SKM-1 treated with dmso at 0.1 percent for 144 hours (cell line): ENCODE data around the gene MYBBP1A.
"Not testable (repeated sequence)": the region's sequence is repeated elsewhere in the genome, so short reads cannot be mapped to it uniquely, and the experiment has no call there.

Experiments
- DNase-seq: peaks from one replicate; lab custom pipeline; 2025; ENCODE audit not compliant: unreplicated experiment; lab: John Stamatoyannopoulos, UW

The MYBBP1A gene

GRCh38 chr17:4590981-4591453 lies 35.8 kb upstream of the MYBBP1A start:
- no peak for DNase-seq

- not testable (repeated sequence) for DNase-seq
Observed at GRCh38 chr17:4590042-4590441, 34.9 kb upstream of the MYBBP1A start.

GRCh38 chr17:4588898-4589625 lies 33.9 kb upstream of the MYBBP1A start:
- DNase-seq = no peak

- DNase-seq = no peak
Observed at GRCh38 chr17:4588391-4588790, 33.2 kb upstream of the MYBBP1A start.

- no peak for DNase-seq
Observed at GRCh38 chr17:4587803-4588202, 32.6 kb upstream of the MYBBP1A start.

GRCh38 chr17:4587195-4587594 lies 32.0 kb upstream of the MYBBP1A start:
- no peak for DNase-seq

- no peak for DNase-seq
Observed at GRCh38 chr17:4586043-4586442, 30.9 kb upstream of the MYBBP1A start.

- DNase-seq = no peak
Observed at GRCh38 chr17:4585638-4585994, 30.4 kb upstream of the MYBBP1A start.

- no peak for DNase-seq
Observed at GRCh38 chr17:4584917-4585637, 29.9 kb upstream of the MYBBP1A start.

- DNase-seq = no peak
Observed at GRCh38 chr17:4584101-4584916, 29.1 kb upstream of the MYBBP1A start, which contains the start of gene SMTNL2. SMTNL2 (plus strand) TSS chr17:4584529; CDS start chr17:4584606, 77 bp downstream.

GRCh38 chr17:4583782-4584100 lies 28.6 kb upstream of the MYBBP1A start:
- no peak for DNase-seq

- DNase-seq = no peak
Observed at GRCh38 chr17:4583206-4583605, 28.0 kb upstream of the MYBBP1A start.

- no peak for DNase-seq
Observed at GRCh38 chr17:4582691-4583090, 27.5 kb upstream of the MYBBP1A start.

GRCh38 chr17:4582101-4582501 lies 26.9 kb upstream of the MYBBP1A start:
- DNase-seq = no peak

GRCh38 chr17:4580291-4580690 lies 25.1 kb upstream of the MYBBP1A start:
- no peak for DNase-seq

GRCh38 chr17:4579678-4580077 lies 24.5 kb upstream of the MYBBP1A start:
- DNase-seq = no peak

GRCh38 chr17:4578349-4578748 lies 23.2 kb upstream of the MYBBP1A start:
- not testable (repeated sequence) for DNase-seq

GRCh38 chr17:4577386-4577993 lies 22.3 kb upstream of the MYBBP1A start:
- no peak for DNase-seq

- DNase-seq = no peak
Observed at GRCh38 chr17:4576729-4577322, 21.6 kb upstream of the MYBBP1A start.

GRCh38 chr17:4576161-4576558 lies 21.0 kb upstream of the MYBBP1A start:
- no peak for DNase-seq
